DMS79 treated with DMSO at 0.1 percent for 48 hours (cell line): ENCODE data around the gene UVSSA.
A peak's percentile ranks its signal among the peaks of the same experiment; 100 is the strongest.

ENCODE experiments used
- DNase-seq: peaks from one replicate; lab custom pipeline; 2025; lab: John Stamatoyannopoulos, UW

UVSSA gene, protein sequence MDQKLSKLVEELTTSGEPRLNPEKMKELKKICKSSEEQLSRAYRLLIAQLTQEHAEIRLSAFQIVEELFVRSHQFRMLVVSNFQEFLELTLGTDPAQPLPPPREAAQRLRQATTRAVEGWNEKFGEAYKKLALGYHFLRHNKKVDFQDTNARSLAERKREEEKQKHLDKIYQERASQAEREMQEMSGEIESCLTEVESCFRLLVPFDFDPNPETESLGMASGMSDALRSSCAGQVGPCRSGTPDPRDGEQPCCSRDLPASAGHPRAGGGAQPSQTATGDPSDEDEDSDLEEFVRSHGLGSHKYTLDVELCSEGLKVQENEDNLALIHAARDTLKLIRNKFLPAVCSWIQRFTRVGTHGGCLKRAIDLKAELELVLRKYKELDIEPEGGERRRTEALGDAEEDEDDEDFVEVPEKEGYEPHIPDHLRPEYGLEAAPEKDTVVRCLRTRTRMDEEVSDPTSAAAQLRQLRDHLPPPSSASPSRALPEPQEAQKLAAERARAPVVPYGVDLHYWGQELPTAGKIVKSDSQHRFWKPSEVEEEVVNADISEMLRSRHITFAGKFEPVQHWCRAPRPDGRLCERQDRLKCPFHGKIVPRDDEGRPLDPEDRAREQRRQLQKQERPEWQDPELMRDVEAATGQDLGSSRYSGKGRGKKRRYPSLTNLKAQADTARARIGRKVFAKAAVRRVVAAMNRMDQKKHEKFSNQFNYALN

GRCh38 chr4:1346781-1347409 is at the start of gene UVSSA:
Gene UVSSA (plus strand): TSS chr4:1347208. CDS start chr4:1348092, 884 bp downstream.
- peak; percentile 84 for DNase-seq

GRCh38 chr4:1297456-1298325 is 49.3 kb upstream of the UVSSA start:
- DNase-seq = no peak

DNA sequence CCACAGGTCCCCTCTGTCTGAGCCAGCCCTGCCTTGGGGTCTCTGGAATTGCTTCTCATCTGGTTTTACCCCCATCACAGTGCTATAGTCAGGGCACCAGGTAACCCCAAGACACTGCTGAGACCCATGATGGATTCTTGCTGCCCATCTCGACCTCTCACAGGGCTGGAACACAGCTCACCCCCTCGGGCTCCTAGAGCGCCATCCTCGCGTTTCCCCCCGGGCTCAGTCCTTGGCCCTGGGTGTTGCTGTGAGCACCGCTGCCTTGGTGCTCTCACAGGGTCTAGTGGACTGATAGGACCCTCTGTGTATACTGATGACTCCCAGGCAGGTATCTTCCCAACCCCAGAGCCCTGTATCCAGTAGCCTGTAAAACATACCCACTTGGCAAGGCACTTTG is 48.5 kb upstream of the UVSSA start:
- DNase-seq = no peak

DNA sequence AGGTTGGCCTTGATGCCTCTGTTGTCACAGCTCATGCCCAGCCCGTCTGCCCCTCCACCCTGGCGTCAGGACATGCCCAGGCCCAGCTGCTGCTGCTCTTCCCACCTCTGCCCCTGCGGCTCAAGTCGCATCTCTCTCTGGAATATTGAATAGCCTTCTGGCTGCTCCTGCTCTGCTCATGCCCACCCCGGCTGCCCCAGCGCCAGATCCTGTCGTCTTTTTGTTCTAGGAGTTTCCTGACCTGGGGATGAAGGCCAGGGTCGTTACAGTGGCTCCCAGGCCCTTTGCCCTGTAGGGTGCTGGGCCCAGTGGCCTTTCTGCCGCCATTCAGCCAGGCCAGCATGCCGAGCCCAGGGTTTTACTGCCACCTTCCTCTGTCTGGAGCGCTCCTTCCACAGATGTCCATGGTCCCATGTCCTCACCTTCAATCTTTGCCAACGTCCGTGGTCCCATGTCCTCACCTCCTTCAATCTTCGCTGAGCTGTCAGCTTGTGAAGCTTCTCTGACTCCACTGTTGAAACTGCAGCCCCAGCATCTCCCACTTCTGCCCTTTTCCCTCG is 47.6 kb upstream of the UVSSA start:
- no peak for DNase-seq

- no peak for DNase-seq
Observed at GRCh38 chr4:1300466-1301455, 46.2 kb upstream of the UVSSA start.

DNA sequence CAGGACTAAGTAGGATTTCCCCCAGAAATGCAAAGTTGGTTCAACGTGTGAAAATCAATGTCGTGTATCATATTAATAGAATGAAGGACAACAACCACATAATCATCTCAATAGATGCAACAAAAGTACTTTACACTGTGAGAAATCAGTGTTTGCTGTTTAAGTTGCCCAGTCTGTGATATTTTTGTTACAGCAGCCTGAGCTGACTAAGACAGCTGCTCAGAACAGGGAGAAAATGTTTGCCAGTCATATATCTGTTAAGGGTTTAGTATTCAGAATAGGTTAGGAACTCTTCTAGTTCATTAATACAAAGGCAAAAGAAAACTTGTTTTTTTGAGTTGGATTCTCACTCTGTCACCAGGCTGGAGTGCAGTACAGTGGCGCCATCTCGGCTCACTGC is 44.8 kb upstream of the UVSSA start:
- DNase-seq = no peak

- peak; percentile 10 for DNase-seq
Observed at GRCh38 chr4:1305261-1305711, 41.7 kb upstream of the UVSSA start.

DNA sequence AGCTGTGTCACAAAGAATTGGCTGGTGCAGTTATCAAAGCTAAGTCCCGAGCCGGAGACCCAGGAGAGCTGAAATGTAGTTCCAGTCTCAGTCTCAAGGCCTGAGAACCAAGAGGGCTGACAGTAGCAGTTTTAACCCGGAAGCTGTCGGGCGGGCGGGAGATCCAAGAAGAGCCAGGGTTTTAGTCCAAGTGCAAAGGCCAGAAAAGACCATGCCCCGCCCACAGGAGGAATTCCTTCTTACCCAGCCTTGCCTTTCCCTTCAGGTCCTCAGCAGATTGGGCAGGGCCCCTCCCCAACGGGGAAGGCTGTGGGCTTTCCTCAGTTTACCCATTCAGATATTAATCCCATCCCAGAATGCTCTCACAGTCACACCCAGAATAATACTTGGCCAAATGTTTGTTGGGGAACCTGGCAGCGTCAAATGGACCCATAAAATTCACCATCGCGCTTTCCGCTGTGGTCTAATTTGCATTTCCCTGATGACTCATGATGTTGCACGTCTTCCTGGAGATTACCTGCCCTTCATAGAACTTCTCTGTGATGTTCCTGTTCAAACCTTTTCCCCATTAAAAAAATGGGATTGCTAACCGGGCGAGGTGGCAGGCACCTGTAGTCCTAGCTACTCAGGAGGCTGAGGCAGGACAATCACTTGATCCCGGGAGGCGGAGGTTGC is 41.1 kb upstream of the UVSSA start:
- no peak for DNase-seq

DNA sequence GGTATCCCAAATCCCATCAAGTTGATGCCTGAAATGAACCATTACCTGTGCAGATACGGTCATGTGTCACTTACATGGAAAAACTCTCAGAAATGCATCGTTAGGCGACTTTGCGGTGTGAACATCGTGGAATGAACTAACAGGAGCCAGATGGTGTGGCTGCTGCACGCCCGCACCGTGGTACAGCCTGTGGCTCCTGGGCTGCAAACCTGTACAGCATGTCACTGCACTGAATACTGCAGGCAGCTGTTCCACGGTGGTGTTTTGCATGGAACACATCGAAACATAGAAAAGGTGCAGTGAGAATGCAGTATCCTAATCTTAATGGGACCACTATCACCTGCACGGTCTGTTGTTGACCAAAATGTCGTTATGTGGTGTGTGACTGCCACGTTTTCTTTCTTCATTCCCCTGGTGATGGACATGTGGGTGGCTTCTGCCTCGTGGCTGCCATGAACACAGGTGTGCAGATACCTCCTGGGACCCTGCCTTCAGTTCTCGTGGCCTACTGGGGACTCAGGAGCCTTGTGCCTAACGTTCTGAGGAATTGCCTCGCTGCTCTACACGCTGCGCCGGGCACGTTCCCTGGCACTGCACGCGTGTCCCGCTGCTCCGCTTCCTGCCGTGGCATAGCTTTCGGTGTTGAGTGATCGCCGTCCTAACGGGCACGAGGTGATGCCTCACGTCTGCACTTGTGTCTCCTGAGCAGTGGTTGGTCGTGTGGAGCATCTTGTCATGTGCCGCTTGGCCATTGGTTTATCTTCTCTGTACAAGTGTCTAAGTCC is 38.9 kb upstream of the UVSSA start:
- DNase-seq = no peak

GRCh38 chr4:1309261-1310010 is 37.6 kb upstream of the UVSSA start:
- no peak for DNase-seq

GRCh38 chr4:1310031-1310795 is 36.8 kb upstream of the UVSSA start:
- DNase-seq = no peak

- DNase-seq = no peak
Observed at GRCh38 chr4:1310796-1311631, 36.0 kb upstream of the UVSSA start.

GRCh38 chr4:1312821-1313640 is 34.0 kb upstream of the UVSSA start:
- no peak for DNase-seq

DNA sequence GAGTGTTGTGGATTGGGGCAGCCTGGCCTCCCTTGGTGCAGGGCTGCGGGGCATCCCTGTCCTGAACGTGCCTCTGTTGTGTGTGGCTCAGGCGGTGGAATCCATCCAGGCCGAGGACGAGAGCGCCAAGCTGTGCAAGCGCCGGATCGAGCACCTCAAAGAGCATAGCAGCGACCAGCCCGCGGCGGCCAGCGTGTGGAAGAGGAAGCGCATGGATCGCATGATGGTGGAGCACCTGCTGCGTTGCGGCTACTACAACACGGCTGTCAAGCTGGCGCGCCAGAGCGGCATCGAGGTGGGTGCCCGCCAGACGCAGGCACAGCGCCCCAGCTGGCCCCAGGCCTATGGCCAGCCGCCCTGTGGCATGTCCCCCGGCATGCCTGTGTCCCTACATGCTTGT is 31.7 kb upstream of the UVSSA start:
- DNase-seq = no peak

GRCh38 chr4:1315836-1316536 is 31.0 kb upstream of the UVSSA start:
- DNase-seq = no peak
